ENCODE results near the gene HIBADH. TPM values are rescaled to one million over a fixed set of nuclear protein-coding genes. Genes with fewer than 3 reads are reported as not detected.
A peak's percentile ranks its signal among the peaks of the same experiment; 100 is the strongest.

HIBADH gene
- 29.5 to 42.6 TPM (median 40.3 TPM) in 3 replicates for polyA plus RNA-seq
- polyA plus RNA-seq (2011; ENCODE audit: low read depth): 19.7 TPM
- 33.4 and 54.3 TPM in 2 replicates for polyA plus RNA-seq (2011; cell fraction: cytosol; rRNA removed)
- 26.8 and 26.9 TPM in 2 replicates for polyA plus RNA-seq (2011; cell fraction: nucleus; rRNA removed)
- 16.7 and 22.9 TPM in 2 replicates for polyA plus RNA-seq (2012; ENCODE audit: low replicate concordance)
- 7.4 to 20.5 TPM (median 13.1 TPM) in 3 replicates for polyA minus RNA-seq
- polyA minus RNA-seq (2011; cell fraction: cytosol; rRNA and poly(A)+ RNA removed): 11.9 TPM
- 3.5 and 11.3 TPM in 2 replicates for polyA minus RNA-seq (2011; cell fraction: nucleus; rRNA and poly(A)+ RNA removed)

DNA sequence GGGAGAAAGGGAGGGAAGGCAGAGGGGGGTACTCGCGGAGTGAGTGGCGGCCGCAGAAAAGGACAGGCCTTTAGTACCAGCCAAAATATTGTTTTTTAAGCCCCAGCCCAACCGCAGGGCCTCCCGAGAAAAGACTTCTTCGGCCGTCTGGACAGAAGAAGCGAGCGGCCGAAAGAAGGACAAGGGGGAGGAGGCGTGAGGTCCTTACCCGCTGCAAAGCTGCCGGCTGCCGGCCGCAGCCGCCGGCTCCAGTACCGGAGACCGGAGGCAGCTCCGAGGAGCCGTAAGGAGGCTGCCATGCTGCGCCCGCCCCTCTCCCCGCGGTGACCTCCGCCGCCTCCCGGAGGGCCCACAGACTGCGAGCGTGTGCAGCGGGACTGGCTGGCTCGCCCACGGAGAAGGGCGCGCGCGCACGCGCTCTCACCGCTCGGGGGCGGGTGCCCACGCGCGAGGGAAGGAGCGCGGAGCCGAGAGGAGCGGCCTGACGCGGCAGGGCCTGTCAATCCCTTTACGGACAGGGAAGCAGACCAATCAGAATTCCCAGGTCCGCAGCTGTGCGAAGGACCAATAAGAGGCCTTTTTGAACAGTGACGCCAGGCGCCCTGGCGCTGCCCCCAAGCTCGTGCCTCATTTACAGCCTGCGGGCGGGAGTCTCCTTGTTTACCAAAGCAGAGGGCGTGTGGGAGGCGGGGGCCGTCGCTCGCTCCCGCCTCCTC lies at the start of gene HIBADH:
Gene HIBADH, minus strand, starts transcription at position 394 of the 716 bp plus-strand sequence. Its CDS starts 95 bp downstream, at position 299.
- Histone ChIP-seq H3K4me2 (ENCODE audit: control insufficient read depth, extremely low read depth, insufficient read depth, low read depth, low read length) (peak within 1 kb of the TSS; percentile 99), H3K9me1 (ENCODE audit: control insufficient read depth, extremely low read depth, insufficient read depth, low read length) (no peaks in the 10 kb centered on the region), H3K36me3 (ENCODE audit: control insufficient read depth in 2 of 2, extremely low read depth in 1 of 2, insufficient read depth in 2 of 2, low read length in 2 of 2) (no peaks in the 10 kb centered on the region), H3K9me3 (ENCODE audit: control insufficient read depth, low read depth, low read length) (no peaks in the 10 kb centered on the region), H3K27ac (ENCODE audit: control insufficient read depth, insufficient read depth, low read length) (peak within 1 kb of the TSS; percentile 89), H3K4me1 (ENCODE audit: control insufficient read depth, extremely low read depth, insufficient read depth, low read length) (peaks cover 5% of the 10 kb centered on the region), H4K20me1 (ENCODE audit: control insufficient read depth, extremely low read depth, insufficient read depth, low read length) (no peaks in the 10 kb centered on the region), H3K9ac (ENCODE audit: control insufficient read depth, extremely low read depth, insufficient read depth, low read length) (peak within 1 kb of the TSS; percentile 92), H2AFZ (ENCODE audit: control insufficient read depth, low read length) (peak within 1 kb of the TSS; percentile 78), H3K79me2 (ENCODE audit: control insufficient read depth, insufficient read depth, low read length) (peaks cover 7% of the 10 kb centered on the region), H3K27me3 (ENCODE audit: control insufficient read depth, extremely low read depth, insufficient read depth, low read length) (no peaks in the 10 kb centered on the region), H3K4me3 (ENCODE audit: control insufficient read depth in 2 of 3, extremely low read depth in 1 of 3, insufficient read depth in 2 of 3, low read depth in 1 of 3, low read length in 3 of 3) (peak within 1 kb of the TSS; percentile 82 to 95 (median 87))
- TF ChIP-seq, protein P1, sequence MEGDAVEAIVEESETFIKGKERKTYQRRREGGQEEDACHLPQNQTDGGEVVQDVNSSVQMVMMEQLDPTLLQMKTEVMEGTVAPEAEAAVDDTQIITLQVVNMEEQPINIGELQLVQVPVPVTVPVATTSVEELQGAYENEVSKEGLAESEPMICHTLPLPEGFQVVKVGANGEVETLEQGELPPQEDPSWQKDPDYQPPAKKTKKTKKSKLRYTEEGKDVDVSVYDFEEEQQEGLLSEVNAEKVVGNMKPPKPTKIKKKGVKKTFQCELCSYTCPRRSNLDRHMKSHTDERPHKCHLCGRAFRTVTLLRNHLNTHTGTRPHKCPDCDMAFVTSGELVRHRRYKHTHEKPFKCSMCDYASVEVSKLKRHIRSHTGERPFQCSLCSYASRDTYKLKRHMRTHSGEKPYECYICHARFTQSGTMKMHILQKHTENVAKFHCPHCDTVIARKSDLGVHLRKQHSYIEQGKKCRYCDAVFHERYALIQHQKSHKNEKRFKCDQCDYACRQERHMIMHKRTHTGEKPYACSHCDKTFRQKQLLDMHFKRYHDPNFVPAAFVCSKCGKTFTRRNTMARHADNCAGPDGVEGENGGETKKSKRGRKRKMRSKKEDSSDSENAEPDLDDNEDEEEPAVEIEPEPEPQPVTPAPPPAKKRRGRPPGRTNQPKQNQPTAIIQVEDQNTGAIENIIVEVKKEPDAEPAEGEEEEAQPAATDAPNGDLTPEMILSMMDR (optimal IDR thresholded peaks at IDR 0.05 in 1 of 3, IDR thresholded peaks at IDR 0.05 in 1 of 3, conservative IDR thresholded peaks at IDR 0.05 in 1 of 3; ENCODE audit: extremely low read depth in 1 of 3, insufficient read depth in 2 of 3, low read length in 3 of 3): no peak
- no peak for TF ChIP-seq EZH2 (IDR thresholded peaks at IDR 0.05; ENCODE audit: low read length)
- DNase-seq (ENCODE audit: low read depth, low spot score) (peak; percentile 92), FAIRE-seq (peak; percentile 72)
- dilution Hi-C loops (cut with MboI; ENCODE audit: extremely low pct_ligation_motif_present, low sequenced_read_pairs): no loop called here

DNA sequence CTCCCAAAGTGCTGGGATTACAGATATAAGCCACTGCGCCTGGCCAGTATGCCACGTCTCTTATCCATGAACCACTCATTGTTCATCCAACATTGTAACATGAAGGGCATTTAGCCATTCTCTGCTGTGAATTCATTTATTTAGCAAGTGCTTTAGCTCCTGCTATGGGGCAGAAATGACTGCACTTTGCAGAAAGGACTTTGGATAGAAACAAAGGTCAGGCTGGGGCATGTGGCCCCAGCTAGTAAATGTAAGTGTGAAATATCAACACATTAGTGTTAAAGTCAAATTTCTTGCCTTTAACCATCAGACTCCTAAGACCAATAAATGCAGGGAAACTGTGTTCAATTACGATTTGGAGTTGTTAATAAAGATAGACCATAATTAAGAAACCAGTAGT lies 49.5 kb upstream of the HIBADH start:
- dilution Hi-C loops (cut with MboI; ENCODE audit: extremely low pct_ligation_motif_present, low sequenced_read_pairs): no loop called here
- Histone ChIP-seq H3K27me3 (ENCODE audit: control insufficient read depth, extremely low read depth, insufficient read depth, low read length) (no peaks in the 10 kb centered on the region), H3K79me2 (ENCODE audit: control insufficient read depth, insufficient read depth, low read length) (no peaks in the 10 kb centered on the region), H3K27ac (ENCODE audit: control insufficient read depth, insufficient read depth, low read length) (no peak overlapping the region), H3K4me3 (ENCODE audit: control insufficient read depth in 2 of 3, extremely low read depth in 1 of 3, insufficient read depth in 2 of 3, low read depth in 1 of 3, low read length in 3 of 3) (no peak overlapping the region), H3K4me2 (ENCODE audit: control insufficient read depth, extremely low read depth, insufficient read depth, low read depth, low read length) (no peak overlapping the region), H3K36me3 (ENCODE audit: control insufficient read depth in 2 of 2, extremely low read depth in 1 of 2, insufficient read depth in 2 of 2, low read length in 2 of 2) (no peaks in the 10 kb centered on the region), H3K9me1 (ENCODE audit: control insufficient read depth, extremely low read depth, insufficient read depth, low read length) (no peaks in the 10 kb centered on the region), H3K9ac (ENCODE audit: control insufficient read depth, extremely low read depth, insufficient read depth, low read length) (no peak overlapping the region), H4K20me1 (ENCODE audit: control insufficient read depth, extremely low read depth, insufficient read depth, low read length) (no peaks in the 10 kb centered on the region), H3K4me1 (ENCODE audit: control insufficient read depth, extremely low read depth, insufficient read depth, low read length) (no peaks in the 10 kb centered on the region), H3K9me3 (ENCODE audit: control insufficient read depth, low read depth, low read length) (no peaks in the 10 kb centered on the region), H2AFZ (ENCODE audit: control insufficient read depth, low read length) (no peak overlapping the region)
- DNase-seq (ENCODE audit: low read depth, low spot score): no peak
- TF ChIP-seq, protein P1 (optimal IDR thresholded peaks at IDR 0.05 in 1 of 3, IDR thresholded peaks at IDR 0.05 in 1 of 3, conservative IDR thresholded peaks at IDR 0.05 in 1 of 3; ENCODE audit: extremely low read depth in 1 of 3, insufficient read depth in 2 of 3, low read length in 3 of 3): no peak
- no peak for TF ChIP-seq EZH2 (IDR thresholded peaks at IDR 0.05; ENCODE audit: low read length)
- FAIRE-seq: no peak
